ENCODE measurements around the gene FMNL1.

Gene FMNL1

GRCh38 chr17:45284176-45285140 lies 62.8 kb downstream of the FMNL1 start:
- DNase-seq = peak in 1 of 2 experiments; percentile 15

GRCh38 chr17:45286286-45286685 lies 64.6 kb downstream of the FMNL1 start:
- no peak for DNase-seq

GRCh38 chr17:45287526-45288500 lies 66.1 kb downstream of the FMNL1 start:
- no peak for DNase-seq

GRCh38 chr17:45288825-45289224 lies 67.1 kb downstream of the FMNL1 start:
- DNase-seq = no peak

GRCh38 chr17:45289301-45290268 lies 67.9 kb downstream of the FMNL1 start:
- no peak for DNase-seq

- DNase-seq = no peak
Observed at GRCh38 chr17:45290269-45290765, 68.6 kb downstream of the FMNL1 start.

- peak in 1 of 2 experiments; percentile 38 for DNase-seq
Observed at GRCh38 chr17:45291171-45291805, 69.6 kb downstream of the FMNL1 start.

- no peak for DNase-seq
Observed at GRCh38 chr17:45292696-45293412, 71.2 kb downstream of the FMNL1 start.

GRCh38 chr17:45293413-45294211 lies 71.9 kb downstream of the FMNL1 start:
- DNase-seq = no peak

- no peak for DNase-seq
Observed at GRCh38 chr17:45294506-45294905, 72.8 kb downstream of the FMNL1 start.

GRCh38 chr17:45296003-45296832 lies 74.5 kb downstream of the FMNL1 start:
- DNase-seq = no peak

GRCh38 chr17:45296833-45297124 lies 75.1 kb downstream of the FMNL1 start:
- no peak for DNase-seq
